Trophoblast cell (in vitro differentiated cells and primary cell): ENCODE measurements around the gene ACTN4.

Experiments
- DNase-seq, 2 donors: peaks; one replicate each; pipeline ENCODE4 v3.0.0-alpha.2; 2016
- H2AFZ ChIP-seq: 2 replicates; pipeline ENCODE4 v1.6.1; 2013; ENCODE audit warnings: low read length, moderate library complexity, mild to moderate bottlenecking; ENCODE audit not compliant: insufficient read depth, poor library complexity
- H2AK5ac ChIP-seq: 2 replicates; pipeline ENCODE4 v1.6.1; 2013; ENCODE audit warnings: mild to moderate bottlenecking, low read length
- H2BK120ac ChIP-seq: 2 replicates; pipeline ENCODE4 v1.6.1; 2013; ENCODE audit warnings: low read length, mild to moderate bottlenecking, moderate library complexity; ENCODE audit not compliant: insufficient read depth, poor library complexity
- H2BK12ac ChIP-seq: 2 replicates; pipeline ENCODE4 v1.6.1; 2013; ENCODE audit warnings: mild to moderate bottlenecking, low read length, moderate library complexity
- H2BK5ac ChIP-seq: 2 replicates; pipeline ENCODE4 v1.6.1; 2013; ENCODE audit warnings: low read length, low read depth, moderate library complexity, mild to moderate bottlenecking; ENCODE audit not compliant: poor library complexity
- H3K14ac ChIP-seq: 2 replicates; pipeline ENCODE4 v1.6.1; 2013; ENCODE audit warnings: mild to moderate bottlenecking, low read length
- H3K18ac ChIP-seq: 2 replicates; pipeline ENCODE4 v1.6.1; 2013; ENCODE audit warnings: mild to moderate bottlenecking, low read length
- H3K23ac ChIP-seq: 2 replicates; pipeline ENCODE4 v1.6.1; 2013; ENCODE audit warnings: low read length
- H3K27ac ChIP-seq: 2 replicates; pipeline ENCODE4 v1.5.1; 2013; ENCODE audit warnings: low read depth, mild to moderate bottlenecking, inconsistent platforms, low read length, moderate library complexity
- H3K27me3 ChIP-seq: 2 replicates; pipeline ENCODE4 v1.6.1; 2013; ENCODE audit warnings: inconsistent platforms, mild to moderate bottlenecking, low read length, moderate library complexity; ENCODE audit not compliant: insufficient read depth
- H3K36me3 ChIP-seq, 2 experiments: 1 replicate in 1 of 2; 2 replicates in 1 of 2; pipeline ENCODE4 v1.6.1; 2013; ENCODE audit warnings: low read length in 2 of 2, mild to moderate bottlenecking in 2 of 2, moderate library complexity in 1 of 2; ENCODE audit not compliant: insufficient read depth in 2 of 2, control insufficient read depth in 1 of 2
- H3K4ac ChIP-seq: 2 replicates; pipeline ENCODE4 v1.6.1; 2013; ENCODE audit warnings: low read depth, mild to moderate bottlenecking, low read length, moderate library complexity
- H3K4me1 ChIP-seq, 2 experiments: 1 replicate in 1 of 2; 2 replicates in 1 of 2; pipeline ENCODE4 v1.6.1; 2013; ENCODE audit warnings: low read length in 2 of 2, mild to moderate bottlenecking in 2 of 2, moderate library complexity in 1 of 2; ENCODE audit not compliant: insufficient read depth in 2 of 2, control insufficient read depth in 1 of 2
- H3K4me2 ChIP-seq: 2 replicates; pipeline ENCODE4 v1.6.1; 2013; ENCODE audit warnings: inconsistent platforms, mild to moderate bottlenecking, low read length, moderate library complexity
- H3K4me3 ChIP-seq: 2 replicates; pipeline ENCODE4 v1.5.1; 2013; ENCODE audit warnings: mild to moderate bottlenecking, low read depth, low read length, inconsistent platforms
- H3K79me1 ChIP-seq: one replicate; pipeline ENCODE4 v1.6.1; 2013; ENCODE audit warnings: low read length
- H3K79me2 ChIP-seq: 2 replicates; pipeline ENCODE4 v1.6.1; 2013; ENCODE audit warnings: low read length, mild to moderate bottlenecking; ENCODE audit not compliant: control insufficient read depth, insufficient read depth, poor library complexity
- H3K9ac ChIP-seq: 2 replicates; pipeline ENCODE4 v1.6.1; 2013; ENCODE audit warnings: mild to moderate bottlenecking, low read length
- H3K9me3 ChIP-seq: 2 replicates; pipeline ENCODE4 v1.6.1; 2013; ENCODE audit warnings: low read depth, mild to moderate bottlenecking, control low read depth, inconsistent platforms, low read length; ENCODE audit not compliant: insufficient read depth
- H4K12ac ChIP-seq: 2 replicates; pipeline ENCODE4 v1.6.1; 2013; ENCODE audit warnings: low read depth, mild to moderate bottlenecking, low read length, moderate library complexity
- H4K8ac ChIP-seq: 2 replicates; pipeline ENCODE4 v1.6.1; 2013; ENCODE audit warnings: low read depth, mild to moderate bottlenecking, low read length, moderate library complexity
- H4K91ac ChIP-seq: one replicate; pipeline ENCODE4 v1.6.1; 2013; ENCODE audit warnings: low read depth, mild to moderate bottlenecking, low read length, moderate library complexity
- WGBS: extraction: QIAGEN DNeasy Blood & Tissue Kit; methylation state at CpG from one replicate; pipeline ENCODE4 v1.1.7; 2013; ENCODE audit warnings: missing lambda C conversion rate; ENCODE audit not compliant: insufficient read length, insufficient coverage; ENCODE audit errors: extremely low coverage; 5-methylcytosine and 5-hydroxymethylcytosine counted together

Gene ACTN4

GRCh38 chr19:38665950-38666662 is 18.7 kb downstream of the ACTN4 start:
- no CpG with 5 or more reads among the region's 19 CpGs for WGBS
- Histone ChIP-seq H3K27ac (peak overlapping the region; percentile 97), H4K8ac (peak overlapping the region; percentile 67), H3K9me3 (no peaks in the 10 kb centered on the region), H2BK12ac (peak overlapping the region; percentile 46), H3K79me1 (peaks cover 60% of the 10 kb centered on the region), H3K4me2 (peak overlapping the region; percentile 39), H3K4me3 (no peak overlapping the region), H4K91ac (peak overlapping the region; percentile 86), H2BK120ac (peak overlapping the region; percentile 75), H3K36me3 (peaks cover 16 to 26% of the 10 kb centered on the region in 2 experiments), H2AK5ac (peak overlapping the region; percentile 6), H2BK5ac (peak overlapping the region; percentile 71), H3K9ac (peak overlapping the region; percentile 47), H3K23ac (no peak overlapping the region), H3K18ac (peak overlapping the region; percentile 60), H3K27me3 (no peaks in the 10 kb centered on the region), H3K79me2 (peaks cover 52% of the 10 kb centered on the region), H3K4ac (peak overlapping the region; percentile 51), H2AFZ (peak overlapping the region; percentile 28), H3K4me1 (peaks cover 73 to 81% of the 10 kb centered on the region in 2 experiments), H3K14ac (peak overlapping the region; percentile 75), H4K12ac (peak overlapping the region; percentile 17)
- peak in 1 of 2 donors; percentile 48 for DNase-seq

GRCh38 chr19:38666663-38667511 is 19.4 kb downstream of the ACTN4 start:
- H3K18ac ChIP-seq, result peak overlapping the region; percentile 60
- peak overlapping the region; percentile 71 for H2BK5ac ChIP-seq
- H3K4me1 ChIP-seq, result peaks cover 73 to 78% of the 10 kb centered on the region in 2 experiments
- peak overlapping the region; percentile 75 for H3K14ac ChIP-seq
- peak overlapping the region; percentile 35 for H3K4me2 ChIP-seq
- H3K36me3 ChIP-seq, result peaks cover 16 to 25% of the 10 kb centered on the region in 2 experiments
- peak overlapping the region; percentile 75 for H2BK120ac ChIP-seq
- peaks cover 53% of the 10 kb centered on the region for H3K79me2 ChIP-seq
- peak overlapping the region; percentile 47 for H2BK12ac ChIP-seq
- H4K8ac ChIP-seq, result peak overlapping the region; percentile 67
- no CpG with 5 or more reads among the region's 10 CpGs for WGBS
- H3K9ac ChIP-seq, result peak overlapping the region; percentile 47
- H3K23ac ChIP-seq, result no peak overlapping the region
- H3K4ac ChIP-seq, result peak overlapping the region; percentile 50
- no peak overlapping the region for H3K4me3 ChIP-seq
- peak overlapping the region; percentile 28 for H2AFZ ChIP-seq
- H3K27ac ChIP-seq, result peak overlapping the region; percentile 97
- peak overlapping the region; percentile 17 for H4K12ac ChIP-seq
- H3K79me1 ChIP-seq, result peaks cover 60% of the 10 kb centered on the region
- peak overlapping the region; percentile 86 for H4K91ac ChIP-seq
- H3K9me3 ChIP-seq, result no peaks in the 10 kb centered on the region
- H3K27me3 ChIP-seq, result no peaks in the 10 kb centered on the region
- no peak overlapping the region for H2AK5ac ChIP-seq
- DNase-seq, result no peak

- Histone ChIP-seq H3K9ac (no peak overlapping the region), H2AFZ (no peak overlapping the region), H3K23ac (no peak overlapping the region)
Measured at GRCh38 chr19:38667661-38668171, 20.3 kb downstream of the ACTN4 start.

GRCh38 chr19:38669552-38669951 is 22.1 kb downstream of the ACTN4 start:
- Histone ChIP-seq H3K27ac (peak overlapping the region; percentile 66), H3K4me2 (no peak overlapping the region), H4K91ac (peak overlapping the region; percentile 8), H2BK5ac (no peak overlapping the region), H2BK12ac (no peak overlapping the region), H3K23ac (no peak overlapping the region), H3K4me3 (no peak overlapping the region), H2AFZ (no peak overlapping the region), H2BK120ac (peak overlapping the region; percentile 9), H3K9me3 (no peaks in the 10 kb centered on the region), H3K79me2 (peaks cover 40% of the 10 kb centered on the region), H3K9ac (no peak overlapping the region), H4K8ac (peak overlapping the region; percentile 8), H3K27me3 (no peaks in the 10 kb centered on the region), H3K18ac (peak overlapping the region; percentile 34), H3K4me1 (peaks cover 57 to 66% of the 10 kb centered on the region in 2 experiments), H3K79me1 (peaks cover 53% of the 10 kb centered on the region), H3K14ac (no peak overlapping the region), H4K12ac (peak overlapping the region; percentile 19), H3K4ac (peak overlapping the region; percentile 96), H3K36me3 (peaks cover 11 to 15% of the 10 kb centered on the region in 2 experiments), H2AK5ac (no peak overlapping the region)
- no peak for DNase-seq
- no CpG with 5 or more reads among the region's 5 CpGs for WGBS

More at GRCh38 chr19:38667661-38668171, 20.3 kb downstream of the ACTN4 start:
- Histone ChIP-seq H3K4me2 (no peak overlapping the region), H3K27ac (peak overlapping the region; percentile 97), H3K27me3 (no peaks in the 10 kb centered on the region), H3K4me3 (no peak overlapping the region), H2AK5ac (no peak overlapping the region), H4K12ac (no peak overlapping the region), H3K79me2 (peaks cover 51% of the 10 kb centered on the region), H3K4ac (peak overlapping the region; percentile 30), H3K36me3 (peaks cover 16 to 25% of the 10 kb centered on the region in 2 experiments), H4K91ac (peak overlapping the region; percentile 27), H3K14ac (no peak overlapping the region), H2BK5ac (peak overlapping the region; percentile 3), H3K79me1 (peaks cover 58% of the 10 kb centered on the region), H2BK12ac (no peak overlapping the region), H4K8ac (no peak overlapping the region), H2BK120ac (no peak overlapping the region), H3K18ac (no peak overlapping the region), H3K9me3 (no peaks in the 10 kb centered on the region), H3K4me1 (peaks cover 69 to 78% of the 10 kb centered on the region in 2 experiments)
- no peak for DNase-seq
- no CpG with 5 or more reads among the region's 8 CpGs for WGBS
